SK-N-SH treated with all-trans-retinoic acid at 6 μM for 48 hours (cell line): ENCODE measurements around the gene KIAA1217.
"Not testable (repeated sequence)": the region's sequence is repeated elsewhere in the genome, so short reads cannot be mapped to it uniquely, and the experiment has no call there.

Experiments used
- ATAC-seq: fragments of 200-7000 bp; cut with Tn5 transposase; 3 replicates; pipeline ENCODE4 v1.9.1; 2020; ENCODE audit warnings: mild to moderate bottlenecking, moderate library complexity
- ARNTL ChIP-seq: fragments of 450-650 bp; formaldehyde crosslinking; IDR thresholded peaks from 2 replicates; pipeline ENCODE4 v1.5.0; 2020; ENCODE audit warnings: low read depth, mild to moderate bottlenecking, moderate library complexity, borderline replicate concordance
- BACH2 ChIP-seq: fragments of 250-450 bp; sonication (Bioruptor Pico); IDR thresholded peaks from 2 replicates; pipeline ENCODE4 v1.9.0; 2021; ENCODE audit warnings: mild to moderate bottlenecking, borderline replicate concordance
- CREB5 ChIP-seq: fragments of 250-450 bp; sonication (Bioruptor Pico); IDR thresholded peaks from 2 replicates; pipeline ENCODE4 v1.5.1; 2020; ENCODE audit warnings: low read depth, mild to moderate bottlenecking, moderate library complexity
- CSRNP3 ChIP-seq: fragments of 250-450 bp; sonication (Bioruptor Pico); IDR thresholded peaks from 2 replicates; pipeline ENCODE4 v1.5.1; 2021; ENCODE audit warnings: mild to moderate bottlenecking, moderate library complexity
- ESRRG ChIP-seq: fragments of 250-450 bp; sonication (Bioruptor Pico); IDR thresholded peaks from 2 replicates; pipeline ENCODE4 v1.6.1; 2021; ENCODE audit warnings: mild to moderate bottlenecking
- OSR1 ChIP-seq: fragments of 250-450 bp; sonication (Bioruptor Pico); IDR thresholded peaks from 2 replicates; pipeline ENCODE4 v1.8.0; 2022; ENCODE audit warnings: moderate library complexity, mild to moderate bottlenecking, inconsistent platforms
- PATZ1 ChIP-seq: fragments of 250-450 bp; sonication (Bioruptor Pico); IDR thresholded peaks from 2 replicates; pipeline ENCODE4 v1.8.0; 2020; ENCODE audit warnings: mild to moderate bottlenecking, moderate library complexity, borderline replicate concordance
- POU6F1 ChIP-seq: fragments of 250-450 bp; sonication (Bioruptor Pico); IDR thresholded peaks from 2 replicates; pipeline ENCODE4 v1.8.0; 2021; ENCODE audit warnings: low read depth, mild to moderate bottlenecking, moderate library complexity, borderline replicate concordance
- PPARA ChIP-seq: fragments of 250-450 bp; sonication (Bioruptor Pico); IDR thresholded peaks from 2 replicates; pipeline ENCODE4 v1.5.0; 2020; ENCODE audit warnings: mild to moderate bottlenecking, borderline replicate concordance
- RARB ChIP-seq: fragments of 250-450 bp; sonication (Bioruptor Pico); IDR thresholded peaks from 2 replicates; pipeline ENCODE4 v1.8.0; 2021; ENCODE audit warnings: mild to moderate bottlenecking, moderate library complexity
- SNAI2 ChIP-seq: fragments of 250-450 bp; sonication (Bioruptor Pico); IDR thresholded peaks from 2 replicates; pipeline ENCODE4 v1.5.0; 2020; ENCODE audit warnings: mild to moderate bottlenecking, moderate library complexity
- TOX ChIP-seq: fragments of 250-450 bp; sonication (Bioruptor Pico); IDR thresholded peaks from 2 replicates; pipeline ENCODE4 v1.8.0; 2021; ENCODE audit warnings: mild to moderate bottlenecking, moderate library complexity, borderline replicate concordance
- TSHZ2 ChIP-seq: fragments of 250-450 bp; sonication (Bioruptor Pico); IDR thresholded peaks from 2 replicates; pipeline ENCODE4 v1.5.0; 2020; ENCODE audit warnings: mild to moderate bottlenecking, moderate library complexity
- ZFP3 ChIP-seq: fragments of 250-450 bp; sonication (Bioruptor Pico); IDR thresholded peaks from 2 replicates; pipeline ENCODE4 v1.5.0; 2020; ENCODE audit warnings: mild to moderate bottlenecking, moderate library complexity
- ZFP30 ChIP-seq: fragments of 450-650 bp; formaldehyde crosslinking; IDR thresholded peaks from 2 replicates; pipeline ENCODE4 v1.5.0; 2022; ENCODE audit warnings: mild to moderate bottlenecking, moderate library complexity
- ZNF70 ChIP-seq: fragments of 450-650 bp; formaldehyde crosslinking; IDR thresholded peaks from 2 replicates; pipeline ENCODE4 v1.5.0; 2020; ENCODE audit warnings: mild to moderate bottlenecking, moderate library complexity
- ZNF8 ChIP-seq: fragments of 450-650 bp; formaldehyde crosslinking; IDR thresholded peaks from 2 replicates; pipeline ENCODE4 v1.5.0; 2020; ENCODE audit warnings: mild to moderate bottlenecking, moderate library complexity

KIAA1217 gene

GRCh38 chr10:24346877-24347519 is 138.1 kb downstream of the KIAA1217 start (continued):
- TF ChIP-seq BACH2 (CRISPR knock-in tag): no peak
- TF ChIP-seq, all 23 proteins: peak for 0

- ATAC-seq: peak; percentile 71
- no peak for TF ChIP-seq CSRNP3 (CRISPR knock-in tag)
- TF ChIP-seq ZFP3 (CRISPR knock-in tag): no peak
- TF ChIP-seq ZNF8: no peak
- TF ChIP-seq PPARA (CRISPR knock-in tag): no peak
- TF ChIP-seq POU6F1 (CRISPR knock-in tag): no peak
- no peak for TF ChIP-seq OSR1 (CRISPR knock-in tag)
- no peak for TF ChIP-seq CREB5
- no peak for TF ChIP-seq RARB (CRISPR knock-in tag)
- TF ChIP-seq TSHZ2 (CRISPR knock-in tag): no peak
- no peak for TF ChIP-seq TOX (CRISPR knock-in tag)
- TF ChIP-seq SNAI2 (CRISPR knock-in tag): no peak
These were observed 140.6 kb downstream of the KIAA1217 start for GRCh38 chr10:24349379-24350001.

GRCh38 chr10:24350070-24350921 is 141.4 kb downstream of the KIAA1217 start:
- peak; percentile 80 for ATAC-seq
- TF ChIP-seq CREB5 (no peak), PATZ1 (CRISPR knock-in tag) (no peak), BACH2 (CRISPR knock-in tag) (no peak), SNAI2 (CRISPR knock-in tag) (no peak), ZFP30 (no peak), PPARA (CRISPR knock-in tag) (no peak), ZNF8 (no peak), TSHZ2 (CRISPR knock-in tag) (no peak), ESRRG (CRISPR knock-in tag) (no peak), ARNTL (no peak), OSR1 (CRISPR knock-in tag) (no peak), ZFP3 (CRISPR knock-in tag) (no peak), CSRNP3 (CRISPR knock-in tag) (no peak), TOX (CRISPR knock-in tag) (no peak), RARB (CRISPR knock-in tag) (no peak), ZNF70 (CRISPR knock-in tag) (no peak)

GRCh38 chr10:24350922-24351225 is 141.9 kb downstream of the KIAA1217 start:
- ATAC-seq: not testable (repeated sequence)
